HG03039 (cell line): ENCODE results near the gene CNOT2.

ENCODE experiments used
- ATAC-seq: cut with Tn5 transposase; IDR thresholded peaks from one replicate; pipeline ENCODE4 v1.9.1; 2021; ENCODE audit warnings: mild to moderate bottlenecking, moderate library complexity; ENCODE audit not compliant: unreplicated experiment

Gene CNOT2, protein sequence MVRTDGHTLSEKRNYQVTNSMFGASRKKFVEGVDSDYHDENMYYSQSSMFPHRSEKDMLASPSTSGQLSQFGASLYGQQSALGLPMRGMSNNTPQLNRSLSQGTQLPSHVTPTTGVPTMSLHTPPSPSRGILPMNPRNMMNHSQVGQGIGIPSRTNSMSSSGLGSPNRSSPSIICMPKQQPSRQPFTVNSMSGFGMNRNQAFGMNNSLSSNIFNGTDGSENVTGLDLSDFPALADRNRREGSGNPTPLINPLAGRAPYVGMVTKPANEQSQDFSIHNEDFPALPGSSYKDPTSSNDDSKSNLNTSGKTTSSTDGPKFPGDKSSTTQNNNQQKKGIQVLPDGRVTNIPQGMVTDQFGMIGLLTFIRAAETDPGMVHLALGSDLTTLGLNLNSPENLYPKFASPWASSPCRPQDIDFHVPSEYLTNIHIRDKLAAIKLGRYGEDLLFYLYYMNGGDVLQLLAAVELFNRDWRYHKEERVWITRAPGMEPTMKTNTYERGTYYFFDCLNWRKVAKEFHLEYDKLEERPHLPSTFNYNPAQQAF

DNA sequence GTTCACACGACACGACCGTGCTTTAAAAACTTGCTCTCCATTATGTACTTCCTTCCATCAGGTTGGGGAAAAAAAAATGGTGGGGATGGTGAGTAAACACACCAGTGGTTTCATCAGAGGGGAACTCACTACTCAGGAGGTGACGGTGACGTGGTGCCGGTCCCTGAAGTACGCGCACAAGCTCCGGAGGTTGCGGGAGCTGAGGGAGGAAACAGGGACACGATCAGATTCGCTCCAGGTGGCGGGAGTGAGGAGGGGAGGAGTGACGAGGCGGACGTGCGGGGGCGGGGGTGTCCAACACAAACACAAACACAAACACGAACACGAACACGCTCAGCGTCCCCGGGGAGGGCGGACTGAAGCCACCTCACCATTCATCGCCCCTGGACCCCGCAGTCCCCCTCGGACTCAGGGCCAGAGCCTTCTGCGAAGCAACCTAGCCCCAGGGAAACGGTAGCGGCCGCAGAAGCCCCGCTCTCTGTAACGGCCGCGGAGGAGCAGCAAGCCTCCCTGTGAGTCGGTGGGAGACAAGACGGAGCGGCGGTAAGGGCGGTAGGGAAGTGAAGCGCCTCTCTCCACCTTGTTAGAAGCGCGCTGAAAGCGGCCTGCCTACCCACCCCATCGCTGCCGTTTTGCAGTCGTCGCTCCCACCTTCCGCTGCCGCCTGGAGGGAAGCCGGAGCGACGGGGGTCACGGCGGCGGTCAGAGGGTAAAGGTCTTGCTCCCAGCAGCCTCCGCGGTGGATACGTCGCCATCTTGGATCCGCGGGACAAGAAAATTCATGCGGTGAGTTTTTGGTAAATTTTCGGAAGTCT, at the start of gene CNOT2:
Gene CNOT2 (plus strand): TSS at position 739 of the 815 bp plus-strand sequence. CDS start 34,794 bp downstream, outside the sequence.
- peak; percentile 67 for ATAC-seq

DNA sequence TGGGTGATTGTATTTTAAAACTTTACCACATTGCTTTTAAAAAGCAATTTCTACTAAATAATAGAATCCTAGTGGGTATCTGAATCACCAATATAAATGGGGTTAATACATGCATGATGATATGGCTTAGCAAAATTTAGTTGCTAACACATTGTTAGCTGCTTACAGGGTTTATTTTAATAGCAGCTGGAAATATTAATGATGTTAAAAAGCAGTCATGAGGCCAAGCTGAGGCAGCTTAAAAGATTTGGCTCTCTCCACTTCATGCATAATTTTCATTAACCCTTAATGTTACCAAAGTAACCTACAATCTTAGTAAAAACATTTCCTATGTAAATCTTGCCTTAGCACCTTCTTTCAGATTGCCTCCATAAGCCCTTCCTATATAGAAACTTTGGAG, 49.2 kb upstream of the CNOT2 start:
- no peak for ATAC-seq

DNA sequence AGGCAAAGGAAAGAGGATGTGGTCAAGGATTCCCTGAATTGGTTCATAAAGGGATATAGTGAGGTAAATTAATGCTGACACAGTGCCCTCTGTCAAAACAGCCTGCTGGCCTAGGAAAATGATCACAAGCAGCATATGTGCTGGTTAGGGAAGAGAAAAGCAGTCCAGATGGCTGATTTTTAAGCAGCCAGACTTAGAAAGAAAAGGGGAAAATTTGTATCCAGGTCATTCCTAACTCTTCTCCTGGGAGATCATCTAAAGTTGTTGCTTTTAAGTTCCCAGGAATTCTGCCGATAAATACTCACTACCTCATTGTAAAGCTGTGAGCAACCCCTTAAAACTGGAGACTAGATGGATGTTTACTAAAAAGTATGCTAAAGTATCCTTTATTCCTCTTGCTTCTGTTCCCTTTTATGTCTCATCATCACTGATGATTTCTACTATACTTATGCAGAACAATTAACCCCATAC, 46.4 kb upstream of the CNOT2 start:
- ATAC-seq = no peak

DNA sequence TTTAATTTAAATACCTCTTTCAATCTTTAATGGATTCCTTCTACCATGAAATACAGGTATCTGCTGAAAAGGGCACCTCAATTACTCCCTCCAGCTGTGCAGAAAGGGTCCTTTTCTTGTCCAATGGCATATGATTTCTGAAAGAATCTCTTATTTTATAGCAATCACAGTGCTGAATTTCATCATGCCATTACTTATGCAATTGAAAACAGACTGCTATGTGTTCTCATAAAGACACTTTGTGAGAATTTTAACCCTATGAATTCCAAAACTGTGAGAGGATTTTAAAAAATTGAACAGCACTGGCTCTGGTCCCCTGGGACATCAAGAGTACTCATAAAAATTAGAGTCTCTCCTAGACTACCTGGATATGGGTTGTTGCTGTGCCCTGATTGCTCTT, 45.9 kb upstream of the CNOT2 start:
- ATAC-seq = no peak

DNA sequence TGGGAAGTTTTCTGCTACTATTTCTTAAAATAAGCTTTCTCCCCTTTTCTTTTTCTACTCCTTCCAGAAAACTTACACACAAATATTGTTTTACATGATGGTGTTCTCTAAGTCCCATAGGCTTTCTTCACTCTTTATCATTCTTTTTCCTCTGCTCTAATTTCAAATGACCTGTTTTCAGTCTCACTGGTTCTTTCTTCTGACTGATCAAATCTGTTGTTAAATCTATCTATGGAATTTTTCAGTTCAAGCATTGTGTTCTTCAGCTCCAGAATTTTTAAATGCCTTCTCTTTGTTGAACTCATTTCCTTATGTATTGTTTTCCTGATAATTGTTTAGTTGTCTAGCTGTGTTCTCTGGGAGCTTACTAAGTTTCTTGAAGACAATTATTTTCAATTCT, 29.5 kb upstream of the CNOT2 start:
- no peak for ATAC-seq

DNA sequence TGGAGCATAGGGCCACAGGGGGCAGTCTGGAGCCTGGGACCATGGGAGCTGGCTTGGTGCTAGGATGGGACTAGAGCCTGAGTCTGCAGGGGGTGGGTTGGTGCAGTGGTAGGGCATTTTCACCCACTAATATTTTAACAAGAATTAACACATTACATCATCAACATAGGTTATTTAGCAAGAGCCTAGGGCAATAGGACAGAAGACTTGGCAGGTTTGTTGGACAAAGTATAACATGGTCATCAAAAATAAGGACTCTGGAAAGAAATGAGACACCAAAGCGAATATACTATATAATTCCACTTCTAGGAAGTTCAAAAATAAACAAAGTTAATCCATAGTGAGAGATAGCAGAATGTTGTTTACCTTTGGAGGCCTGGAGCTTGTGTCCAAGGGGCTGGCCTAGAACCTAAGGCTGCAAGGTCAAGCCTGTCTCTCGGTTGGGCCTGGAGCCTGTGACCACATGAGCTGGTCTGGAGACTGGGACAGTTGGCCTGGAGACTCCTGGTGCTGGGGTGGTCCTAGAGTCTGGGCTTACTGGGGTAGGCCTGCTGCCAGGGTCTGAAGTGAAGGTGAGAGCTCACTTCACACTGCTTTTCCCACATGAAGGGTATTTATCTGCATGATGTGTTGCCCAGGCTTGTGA, 28.1 kb upstream of the CNOT2 start:
- ATAC-seq = no peak

DNA sequence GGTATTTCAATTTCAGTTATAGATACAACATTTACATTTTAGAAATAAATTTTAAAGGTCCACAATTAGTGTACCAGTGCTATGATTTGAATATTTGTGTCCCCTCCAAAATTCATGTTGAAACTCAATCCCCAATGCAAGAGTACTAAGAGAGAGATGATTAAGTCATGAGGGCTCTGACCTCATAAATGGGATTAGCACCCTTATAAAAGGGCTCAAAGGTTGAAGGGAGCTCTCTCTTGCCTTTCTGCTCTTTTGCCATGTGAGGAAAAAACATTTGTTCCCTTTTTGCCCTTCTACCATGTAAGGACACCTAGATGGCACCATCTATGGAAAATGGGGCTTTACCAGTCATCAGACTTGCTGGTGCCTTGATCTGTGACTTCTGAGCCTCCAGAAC, 25.8 kb upstream of the CNOT2 start:
- no peak for ATAC-seq

DNA sequence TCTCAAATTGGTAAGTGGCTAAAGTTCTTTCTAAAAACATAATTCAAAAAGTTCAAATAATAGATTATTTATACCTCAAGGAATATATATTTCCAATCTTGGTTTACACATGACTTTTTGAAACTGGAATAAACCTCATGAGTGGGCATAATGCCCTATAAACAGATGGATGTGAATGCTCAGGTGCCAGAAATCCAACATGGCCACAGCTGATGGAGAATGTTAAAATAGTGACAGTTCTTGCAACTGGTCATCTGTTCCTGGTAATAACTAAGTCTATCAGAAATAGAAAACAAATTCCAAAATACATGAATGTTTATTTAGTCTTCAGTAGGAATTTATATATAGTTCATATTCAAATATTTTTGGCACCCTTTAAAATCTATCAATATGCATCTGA, 21.6 kb upstream of the CNOT2 start:
- ATAC-seq = no peak

DNA sequence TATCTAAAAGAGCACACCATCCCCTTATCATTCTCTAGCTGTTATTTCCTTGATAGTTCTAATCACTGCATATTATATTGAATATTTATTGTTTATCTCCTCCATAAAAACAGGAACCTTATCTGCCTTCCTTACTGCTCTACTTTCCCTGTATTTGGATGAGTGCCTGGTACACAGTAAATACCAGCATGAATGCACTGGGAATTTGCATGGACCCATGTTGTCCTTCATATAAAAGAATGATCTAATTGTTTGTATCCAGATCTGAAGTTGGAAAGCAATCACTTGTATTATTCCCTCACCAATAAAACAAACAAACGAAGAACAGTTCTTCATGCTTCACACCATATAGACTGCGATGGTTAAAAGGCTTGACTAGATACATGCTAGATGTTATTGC, 15.3 kb upstream of the CNOT2 start:
- no peak for ATAC-seq

DNA sequence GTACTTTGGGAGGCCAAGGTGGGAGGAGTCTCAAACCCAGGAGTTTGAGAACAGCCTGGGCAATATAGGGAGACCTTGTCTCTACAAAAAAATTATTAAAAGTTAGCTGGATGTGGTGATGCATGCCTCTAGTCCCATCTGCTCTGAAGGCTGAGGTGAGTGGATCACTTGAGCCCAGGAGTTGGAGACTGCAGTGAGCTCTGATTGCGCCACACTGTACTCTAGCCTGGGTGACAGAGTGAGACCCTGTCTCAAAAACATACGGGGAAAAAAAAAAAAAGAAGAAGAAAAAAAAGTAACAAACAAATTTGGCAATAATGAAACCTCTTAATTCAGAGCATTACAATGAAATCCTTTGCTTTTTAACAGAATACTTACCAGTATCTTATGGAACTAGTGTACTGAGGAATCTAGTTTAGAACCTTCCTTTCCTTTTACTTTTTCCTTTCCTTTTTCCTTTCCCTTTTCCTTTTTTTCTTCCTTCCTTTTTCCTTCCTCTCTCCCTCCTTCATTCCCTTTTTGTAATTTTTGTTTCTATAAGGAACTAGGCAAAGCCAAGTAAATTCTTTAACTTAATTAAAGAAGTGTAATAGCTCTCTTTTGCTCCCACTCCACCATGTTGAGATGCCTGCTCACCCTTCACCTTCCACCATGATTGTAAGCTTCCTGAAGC, 12.2 kb upstream of the CNOT2 start:
- no peak for ATAC-seq

DNA sequence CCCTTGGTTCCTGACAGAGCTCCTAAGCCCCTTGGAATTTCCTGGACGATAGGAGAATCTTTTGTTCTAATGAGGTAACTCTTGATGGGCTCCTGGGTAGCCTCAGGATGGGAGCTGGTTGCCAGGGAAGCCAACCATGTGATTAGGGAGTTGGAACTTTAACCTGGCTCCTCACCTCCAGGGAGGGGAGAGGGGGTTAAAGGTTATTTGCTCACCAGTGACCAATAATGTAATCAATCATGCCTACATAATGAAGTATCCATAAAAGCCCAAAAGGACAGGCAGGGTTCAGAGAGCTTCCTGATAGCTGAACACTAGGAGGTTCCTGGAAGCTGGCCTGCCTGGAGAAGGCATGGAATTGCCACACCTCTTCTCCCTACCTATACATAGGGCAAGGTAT, 6.2 kb upstream of the CNOT2 start:
- no peak for ATAC-seq

DNA sequence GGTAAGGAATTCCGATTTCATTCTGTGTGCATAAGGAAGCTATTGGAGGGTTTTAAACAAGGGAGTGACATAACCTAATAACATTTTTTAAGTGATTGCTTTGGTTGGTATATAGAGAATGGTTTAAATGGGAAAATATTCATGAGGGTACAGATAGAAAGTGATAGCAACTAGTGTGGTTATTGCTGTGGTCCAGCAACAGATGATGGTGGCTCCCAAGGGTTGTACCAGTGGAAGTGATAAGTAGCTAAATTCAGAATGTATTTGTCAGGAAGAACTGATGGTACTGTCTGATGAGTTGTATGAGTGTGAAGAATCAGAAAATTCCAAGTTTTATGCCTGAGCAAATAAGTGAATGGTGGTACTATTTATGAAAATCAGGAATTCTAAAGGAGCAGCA, 2.6 kb upstream of the CNOT2 start:
- no peak for ATAC-seq

DNA sequence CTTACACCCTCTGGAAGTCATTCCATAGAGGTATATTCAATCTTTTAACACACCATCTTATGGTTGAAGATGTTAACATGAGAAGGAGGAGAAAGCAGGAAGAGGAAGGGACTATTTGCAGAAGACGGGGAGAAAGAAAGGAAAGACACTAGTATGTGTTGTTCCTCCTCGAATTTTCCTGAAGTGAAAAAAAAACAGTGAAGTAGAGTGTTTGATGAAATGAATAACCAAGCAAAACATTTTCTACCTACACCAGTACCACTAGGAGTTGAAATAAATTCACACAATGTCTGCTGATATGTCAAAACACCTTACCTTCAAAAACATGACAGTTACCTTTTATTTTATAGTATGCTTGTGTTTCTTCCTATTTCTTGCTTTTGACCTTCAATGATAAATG, 1.4 kb upstream of the CNOT2 start:
- no peak for ATAC-seq

DNA sequence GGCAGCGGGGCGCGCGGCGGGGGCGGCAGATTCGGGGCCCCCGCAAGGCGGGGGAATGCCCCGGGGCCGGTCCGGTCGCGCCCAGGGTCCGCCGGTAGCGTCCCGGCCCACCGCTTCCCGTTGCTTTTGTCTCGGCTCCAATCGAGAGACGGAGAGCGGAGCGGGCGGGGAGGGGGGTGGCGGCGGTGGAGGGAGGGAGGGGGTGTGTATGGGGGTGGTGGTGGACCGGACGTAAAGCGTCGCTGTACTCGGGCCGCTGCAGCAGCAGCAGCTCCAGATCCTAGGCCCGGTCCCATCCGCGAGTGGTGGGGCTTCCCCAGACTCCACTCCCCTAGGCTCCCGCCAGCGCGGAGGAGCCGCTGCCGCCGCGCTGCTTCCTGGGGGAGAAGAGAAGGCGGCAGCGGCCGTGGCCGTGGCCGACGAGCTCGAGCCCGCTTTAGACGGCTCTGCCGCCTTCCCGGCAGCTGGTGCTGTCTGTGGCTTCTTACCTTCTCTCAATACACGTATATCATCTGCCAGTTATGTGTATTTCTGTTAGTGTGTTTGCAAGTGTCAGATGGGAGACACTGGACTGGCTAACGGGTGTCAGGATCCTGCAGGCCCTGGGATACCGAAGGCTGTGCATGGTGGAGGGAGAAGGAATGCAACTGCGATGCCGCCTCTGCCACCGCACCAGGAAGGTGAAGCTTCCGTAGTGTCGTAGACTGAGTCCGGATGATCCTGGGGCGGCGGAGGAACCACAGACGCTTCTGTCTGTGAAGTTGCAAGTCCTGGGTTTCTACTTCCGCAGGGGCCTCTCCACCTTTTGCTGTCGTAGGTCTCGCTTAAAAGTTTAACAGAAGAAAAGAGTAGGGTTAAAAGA, 508 bp downstream of the CNOT2 start:
- ATAC-seq = peak; percentile 42

DNA sequence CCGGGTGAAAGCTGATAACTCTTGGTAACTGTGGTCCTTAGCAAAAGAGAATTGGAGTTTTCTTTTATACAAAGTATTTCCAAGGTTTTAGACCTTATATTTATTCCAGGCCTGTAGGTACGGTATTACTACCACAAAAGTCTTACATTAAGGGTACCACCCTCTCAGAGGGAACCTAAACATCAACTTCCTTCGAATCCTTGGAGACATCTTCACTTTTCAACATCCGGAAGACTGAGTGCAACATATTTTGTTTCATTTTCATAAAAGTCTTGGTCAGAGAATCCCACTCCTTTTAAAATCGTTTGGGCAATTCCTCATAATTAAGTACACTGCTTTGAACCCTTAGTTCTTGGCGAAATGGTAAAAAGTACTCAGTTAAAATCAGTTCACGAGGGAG, 1.2 kb downstream of the CNOT2 start:
- ATAC-seq = no peak

DNA sequence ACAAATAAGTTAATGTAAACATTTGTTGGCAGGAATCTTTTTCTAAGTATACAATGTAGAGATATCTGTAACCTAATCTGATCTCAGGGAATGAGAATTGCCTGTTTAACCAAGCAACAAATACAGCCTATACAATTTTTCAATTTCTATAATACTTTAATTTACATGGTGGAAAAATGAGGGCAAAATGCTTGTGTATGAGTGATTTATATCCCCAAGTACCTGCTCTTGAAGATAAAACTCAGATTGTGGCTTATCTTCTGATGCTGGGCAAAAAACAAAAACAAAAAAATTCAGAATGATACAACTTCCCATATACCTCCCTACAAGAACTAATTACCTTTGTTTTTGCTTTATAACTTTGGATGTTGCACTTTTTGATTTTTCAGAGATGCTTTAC, 2.2 kb downstream of the CNOT2 start:
- ATAC-seq = no peak

DNA sequence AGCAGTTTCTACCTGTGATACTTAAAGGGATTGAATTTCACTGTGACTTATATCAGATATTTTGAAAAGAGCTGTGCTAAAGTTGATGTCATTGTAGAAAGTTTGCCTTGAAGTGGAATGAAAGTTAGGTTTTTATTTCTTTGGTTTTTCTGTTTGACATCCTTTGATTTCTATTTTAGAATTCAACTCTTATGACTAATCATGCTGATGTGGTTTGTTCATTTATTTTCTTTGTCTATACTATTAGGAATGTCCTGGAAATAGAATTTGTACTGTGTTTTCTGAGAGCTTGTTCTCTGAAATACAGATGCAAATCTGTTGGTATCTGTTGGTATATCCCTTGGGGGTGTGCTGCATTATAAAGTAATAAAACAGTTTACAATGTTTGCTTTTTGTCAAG, 3.3 kb downstream of the CNOT2 start:
- no peak for ATAC-seq

DNA sequence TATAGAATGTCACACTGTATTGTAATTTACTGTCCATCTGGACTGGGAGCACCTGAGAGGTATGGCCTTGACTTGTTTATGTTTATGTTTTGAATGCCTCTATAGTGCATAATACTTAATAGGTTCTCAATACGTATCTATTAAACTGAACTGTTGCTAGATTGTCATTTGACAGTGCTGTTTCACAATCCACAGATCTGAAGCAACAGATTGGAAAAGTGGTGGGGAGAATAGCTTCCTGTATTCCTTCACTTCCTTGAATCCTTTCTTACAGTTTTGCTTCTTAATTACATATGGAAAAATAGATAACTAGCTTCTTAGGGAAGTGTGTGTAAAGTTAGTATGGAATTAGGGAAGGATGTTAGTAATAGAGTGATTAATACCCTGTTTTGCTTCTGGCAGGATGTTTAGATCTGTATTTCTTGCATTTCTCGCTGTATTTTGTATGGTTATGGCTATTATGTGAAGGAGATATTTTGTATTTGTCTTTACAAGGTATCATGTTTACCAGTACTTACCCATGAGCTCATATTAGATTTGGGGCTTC, 4.5 kb downstream of the CNOT2 start:
- no peak for ATAC-seq

DNA sequence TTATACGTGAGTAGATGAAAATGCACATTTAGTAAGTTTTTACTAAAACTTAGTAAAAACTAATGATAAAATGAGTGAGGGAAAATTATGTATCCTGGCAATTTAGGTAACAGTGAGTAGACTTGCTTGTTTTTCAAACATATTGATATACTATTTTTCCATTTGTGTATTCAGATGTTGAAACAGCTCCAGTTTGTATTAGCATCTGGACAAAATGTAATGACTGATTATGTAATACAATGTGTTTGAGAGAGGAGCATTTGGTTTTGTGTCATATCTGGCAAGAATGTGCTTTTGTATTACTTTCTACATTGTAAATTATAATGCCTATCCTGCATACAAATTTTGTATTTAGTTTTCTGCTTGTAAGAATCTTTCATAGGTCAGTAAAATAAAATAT, 5.6 kb downstream of the CNOT2 start:
- no peak for ATAC-seq

DNA sequence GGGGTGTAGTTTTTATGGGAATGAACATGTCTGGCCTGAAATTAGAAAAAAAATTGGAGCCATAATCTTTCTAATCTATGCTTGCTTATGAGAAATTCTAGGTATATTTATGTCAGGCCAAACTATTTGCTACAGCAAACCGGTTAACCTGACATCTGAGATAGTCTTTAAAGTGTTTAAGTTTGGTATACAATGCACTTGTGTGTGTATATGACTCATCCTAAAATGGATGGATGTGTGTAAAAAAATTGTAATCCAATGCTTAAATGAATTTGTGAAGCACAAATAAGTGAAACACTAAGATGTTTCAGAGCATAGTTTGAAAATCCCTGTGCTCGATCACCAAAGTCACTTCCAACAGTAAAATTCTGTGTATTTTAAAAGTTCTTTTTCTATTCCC, 6.7 kb downstream of the CNOT2 start:
- no peak for ATAC-seq
